Coronary artery (tissue), 2 donors: ENCODE data around the gene THADA.
A peak's percentile ranks its signal among the peaks of the same experiment; 100 is the strongest.

ENCODE experiments used
- DNase-seq: peaks from one replicate; pipeline ENCODE4 v3.0.0-alpha.2; 2017; ENCODE audit warnings: low spot score
- H3K27ac ChIP-seq, 2 donors: fragments of 200-600 bp; sonication (generic); one replicate each; pipeline ENCODE4 v1.5.1; 2016 to 2019
- H3K4me3 ChIP-seq: fragments of 200-600 bp; sonication (generic); 2 replicates; pipeline ENCODE4 v1.5.1; 2016; ENCODE audit warnings: mild to moderate bottlenecking, moderate library complexity
- TF ChIP-seq, protein P1 (sequence below): fragments of 200-600 bp; sonication (generic); IDR thresholded peaks from one replicate; pipeline ENCODE4 v1.5.1; 2019; ENCODE audit warnings: antibody characterized with exemption

Gene THADA

GRCh38 chr2:43238176-43238575 is 357.7 kb downstream of the THADA start:
- H3K4me3 ChIP-seq, result no peak overlapping the region
- TF ChIP-seq, protein P1, sequence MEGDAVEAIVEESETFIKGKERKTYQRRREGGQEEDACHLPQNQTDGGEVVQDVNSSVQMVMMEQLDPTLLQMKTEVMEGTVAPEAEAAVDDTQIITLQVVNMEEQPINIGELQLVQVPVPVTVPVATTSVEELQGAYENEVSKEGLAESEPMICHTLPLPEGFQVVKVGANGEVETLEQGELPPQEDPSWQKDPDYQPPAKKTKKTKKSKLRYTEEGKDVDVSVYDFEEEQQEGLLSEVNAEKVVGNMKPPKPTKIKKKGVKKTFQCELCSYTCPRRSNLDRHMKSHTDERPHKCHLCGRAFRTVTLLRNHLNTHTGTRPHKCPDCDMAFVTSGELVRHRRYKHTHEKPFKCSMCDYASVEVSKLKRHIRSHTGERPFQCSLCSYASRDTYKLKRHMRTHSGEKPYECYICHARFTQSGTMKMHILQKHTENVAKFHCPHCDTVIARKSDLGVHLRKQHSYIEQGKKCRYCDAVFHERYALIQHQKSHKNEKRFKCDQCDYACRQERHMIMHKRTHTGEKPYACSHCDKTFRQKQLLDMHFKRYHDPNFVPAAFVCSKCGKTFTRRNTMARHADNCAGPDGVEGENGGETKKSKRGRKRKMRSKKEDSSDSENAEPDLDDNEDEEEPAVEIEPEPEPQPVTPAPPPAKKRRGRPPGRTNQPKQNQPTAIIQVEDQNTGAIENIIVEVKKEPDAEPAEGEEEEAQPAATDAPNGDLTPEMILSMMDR, result no peak
- H3K27ac ChIP-seq, result no peak overlapping the region
- no peak for DNase-seq

- DNase-seq, result no peak
- no peak overlapping the region for H3K4me3 ChIP-seq
- H3K27ac ChIP-seq, result peak overlapping the region in 1 of 2 donors; percentile 53
- TF ChIP-seq, protein P1, result no peak
Observed at GRCh38 chr2:43233218-43234212, 362.3 kb downstream of the THADA start.

DNA sequence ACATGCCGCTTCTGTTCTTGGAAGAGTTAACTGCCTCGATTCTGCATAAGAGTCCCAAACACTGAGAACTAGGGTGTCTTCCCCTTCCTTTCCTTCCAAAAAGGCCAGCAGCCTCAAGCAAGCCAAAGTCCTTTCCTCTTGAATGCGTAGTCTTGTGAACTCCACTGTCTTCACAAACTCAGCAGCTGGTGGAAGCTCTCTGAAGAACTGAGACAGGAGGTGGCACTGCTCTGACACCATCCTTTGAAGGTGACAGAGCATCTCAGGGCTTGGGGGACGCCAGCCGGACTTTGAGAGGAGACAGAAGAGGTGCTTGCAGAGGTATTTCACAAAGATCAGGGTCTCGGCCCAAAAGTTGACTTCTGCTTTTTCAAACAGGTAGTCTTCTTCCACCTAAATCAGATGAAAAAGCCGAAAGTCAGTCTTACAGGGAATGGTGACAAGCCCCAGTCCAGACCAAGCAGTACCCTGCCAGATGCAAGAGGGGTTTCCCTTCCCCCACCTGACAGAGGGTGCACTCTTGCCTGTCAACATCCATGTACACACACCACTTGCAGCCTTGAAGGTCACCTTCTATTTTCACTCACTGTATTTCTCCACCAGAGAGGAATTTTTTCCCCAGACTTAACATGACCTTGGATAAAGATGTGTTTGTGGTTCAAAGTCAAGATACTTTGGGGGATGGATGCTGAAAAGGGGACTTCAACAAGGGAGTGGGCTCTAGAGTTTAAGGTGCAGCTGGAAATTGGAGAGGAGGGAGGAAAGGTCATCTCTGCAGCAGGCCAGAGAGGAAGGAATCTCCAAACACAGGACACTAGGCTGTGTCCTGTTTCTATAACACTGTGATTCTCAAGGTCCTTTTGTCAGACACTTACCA is 364.6 kb downstream of the THADA start:
- H3K4me3 ChIP-seq, result no peak overlapping the region
- DNase-seq, result no peak
- TF ChIP-seq, protein P1, result no peak
- H3K27ac ChIP-seq, result no peak overlapping the region

DNA sequence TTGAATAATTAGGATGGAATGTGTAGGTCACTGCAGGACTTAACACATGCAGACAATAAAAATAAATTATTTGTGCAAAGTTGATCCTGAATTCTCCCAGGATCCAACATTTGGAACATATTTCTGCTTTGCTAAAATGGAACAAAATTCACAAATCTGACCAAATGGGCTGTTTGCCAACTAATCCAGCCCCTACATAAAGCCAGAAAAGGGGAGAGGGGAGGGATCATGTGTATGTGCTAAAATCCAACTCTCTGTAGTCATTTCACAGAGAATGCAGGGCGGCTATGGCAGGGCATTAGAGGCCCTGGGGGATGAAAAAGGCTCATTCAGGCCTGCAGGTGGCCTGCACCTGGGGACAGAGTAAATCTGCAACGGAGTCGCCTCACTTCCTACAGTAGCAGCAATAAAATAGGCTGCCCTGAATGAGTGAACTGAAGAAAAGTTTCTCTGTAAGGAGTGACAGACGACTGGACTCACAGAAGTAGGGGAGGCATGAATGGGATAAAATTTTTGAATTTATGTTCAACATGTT is 365.4 kb downstream of the THADA start:
- Histone ChIP-seq H3K4me3 (no peak overlapping the region), H3K27ac (no peak overlapping the region)
- DNase-seq, result no peak
- TF ChIP-seq, protein P1, result no peak

DNA sequence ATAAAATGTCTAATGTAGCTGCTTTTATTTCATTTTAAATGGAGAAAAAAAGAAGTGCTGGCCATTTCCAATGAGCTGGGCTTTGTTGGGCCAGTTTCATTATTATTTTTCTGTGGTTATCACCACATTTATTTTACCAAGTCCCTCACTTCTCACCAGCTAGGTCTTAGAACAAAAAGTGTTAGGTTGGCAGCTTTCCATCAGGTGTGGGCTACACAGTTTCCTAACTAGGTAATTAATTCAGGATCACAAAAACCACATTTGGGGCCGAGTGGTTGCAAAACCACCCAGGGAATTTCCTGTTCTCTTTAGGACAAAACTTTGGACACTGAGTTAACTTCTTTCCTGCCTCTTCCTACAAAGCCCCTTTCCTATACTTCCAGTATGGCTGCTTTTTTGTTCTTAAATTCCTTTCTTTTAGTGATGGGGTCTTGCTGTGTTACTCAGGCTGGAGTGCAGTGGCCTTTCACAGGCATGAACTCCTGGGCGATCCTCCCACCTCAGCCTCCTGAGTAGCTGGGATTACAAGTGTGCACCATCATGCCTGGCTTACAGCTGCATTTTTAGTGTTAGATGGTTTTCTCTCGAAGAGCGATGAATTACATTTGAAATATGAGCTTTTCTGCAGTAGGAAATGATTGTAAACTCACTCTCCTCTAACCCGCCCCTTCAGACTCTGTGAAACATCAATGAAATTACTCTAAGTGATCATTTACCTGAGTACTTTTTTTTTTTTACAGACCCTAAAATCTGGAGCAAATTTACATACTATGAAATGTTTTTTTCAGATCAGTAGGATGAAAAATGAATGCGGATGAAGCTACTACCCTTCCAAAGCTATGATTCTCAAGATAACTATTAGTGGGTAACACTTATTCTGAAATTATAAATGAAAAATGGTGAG is 366.8 kb downstream of the THADA start:
- no peak overlapping the region for H3K4me3 ChIP-seq
- TF ChIP-seq, protein P1, result no peak
- no peak for DNase-seq
- peak overlapping the region; percentile 98 to 99 for H3K27ac ChIP-seq

GRCh38 chr2:43228321-43228751 is 367.5 kb downstream of the THADA start:
- peak overlapping the region; percentile 94 for H3K4me3 ChIP-seq
- TF ChIP-seq, protein P1, result no peak
- H3K27ac ChIP-seq, result peak overlapping the region; percentile 98 to 99
- no peak for DNase-seq
